Heart right ventricle (tissue), 16 donors: Measurements from ENCODE around the gene ITGBL1. TPM values are rescaled to one million over a fixed set of nuclear protein-coding genes. Genes with fewer than 3 reads are reported as not detected.

Experiments used
- ATAC-seq, 8 donors: fragments of 200-7000 bp; cut with Tn5 transposase; one replicate each; pipeline ENCODE4 v1.9.1; 2020; ENCODE audit warnings: mild to moderate bottlenecking in 8 of 8, moderate library complexity in 8 of 8, moderate number of reproducible peaks in 1 of 8
- DNase-seq, 2 donors: peaks; one replicate each; pipeline ENCODE4 v3.0.0-alpha.2; 2020
- H3K27ac ChIP-seq, 10 donors: fragments of 200-600 bp; sonication (generic) in 2 of 10; one replicate each; pipeline versions ENCODE4 v1.5.0 to v1.8.0; 2020 to 2022; ENCODE audit warnings: mild to moderate bottlenecking in 3 of 10
- H3K27me3 ChIP-seq, 7 donors: fragments of 200-600 bp; one replicate each; pipeline ENCODE4 v1.8.0; 2021 to 2022; ENCODE audit warnings: mild to moderate bottlenecking in 2 of 7
- H3K36me3 ChIP-seq, 9 donors: fragments of 200-600 bp; sonication (generic) in 1 of 9; one replicate each; pipeline versions ENCODE4 v1.5.0 to v1.8.0; 2020 to 2022; ENCODE audit warnings: mild to moderate bottlenecking in 2 of 9
- H3K4me1 ChIP-seq, 9 donors: fragments of 200-600 bp; sonication (generic) in 1 of 9; one replicate each; pipeline versions ENCODE4 v1.5.0 to v1.8.0; 2020 to 2022; ENCODE audit warnings: mild to moderate bottlenecking in 4 of 9
- H3K4me3 ChIP-seq, 10 donors: fragments of 200-600 bp; sonication (generic) in 2 of 10; one replicate each; pipeline versions ENCODE4 v1.5.0 to v1.8.0; 2020 to 2022; ENCODE audit warnings: mild to moderate bottlenecking in 7 of 10, moderate library complexity in 2 of 10
- H3K9me3 ChIP-seq, 11 donors: fragments of 200-600 bp in 10 of 11; sonication (generic) in 2 of 11; one replicate each; pipeline versions ENCODE4 v1.5.0 to v1.8.0; 2013 to 2022; ENCODE audit warnings: mild to moderate bottlenecking in 2 of 11, control low read depth in 1 of 11, moderate library complexity in 1 of 11
- CTCF ChIP-seq, 9 donors: fragments of 200-600 bp; sonication (generic) in 2 of 9; IDR thresholded peaks; one replicate each; pipeline versions ENCODE4 v1.5.0 to v1.8.0; 2021 to 2022; ENCODE audit warnings: antibody characterized with exemption in 9 of 9, mild to moderate bottlenecking in 5 of 9, moderate library complexity in 1 of 9
- WGBS, 2 donors: extraction: QIAGEN DNeasy Blood & Tissue Kit; methylation state at CpG; one replicate each; pipeline ENCODE4 v1.1.7; 2013; ENCODE audit warnings: inconsistent platforms in 1 of 2; 5-methylcytosine and 5-hydroxymethylcytosine counted together
- intact Hi-C, 10 donors: fragments of 100-400 bp; cut with DNase I; formaldehyde crosslinking; loops; one replicate each; pipeline versions ENCODE4 v1.11.1 to v1.14.2; 2022
- polyA plus RNA-seq, 2 donors: library from polyadenylated mRNA; stranded (reverse); fragments of 200-250 nt; gene quantifications; one replicate each; pipeline ENCODE4 v1.2.3, GENCODE V29; 2013
- total RNA-seq, 10 donors: library from RNA; stranded (reverse); fragmentation: NEBNext Ultra II Directional in 3 of 10; extraction: Animal tissue kit (Norgen Biotek cat#: 25700) in 3 of 10; gene quantifications; one replicate each; pipeline versions ENCODE4 v1.2.1 to v1.2.4, GENCODE V29; 2021 to 2023
- donor health status: Arrhythmogenic right ventricular cardiomyopathy.
- donor health status: ischemic (EF 13 %, LVEDD 7.1; RV severe dilation, severe dysfunction).
- donor health status: healthy with polysubstance abuse.
- donor health status: DM: no; HTN: yes; CAD: no.
- donor health status: DM: no; HTN: no; CAD: no.
- donor health status: ischemic (EF 25% LVEDD 6.9; RV normal size, moderate dysfunction).
- donor health status: ischemic (EF 25% LVEDD 5.7; RV mildly dilated, moderate dysfunction).
- donor health status: healthy.
- donor health status: DM: yes; HTN: yes; CAD: no.
- donor health status: Ischemic cardiomyopathy.
- donor health status: ischemic (EF 35%, LVEDD 5.7; RV mildly dilated, moderate dysfunction).
- donor health status: nonischemic (EF 11% LVEDD 7.7; RV severe dilation, severe dysfunction).
- donor health status: DM: yes; HTN: yes; CAD: no.
- donor health status: PGD.
- donor health status: ischemic (EF 29% LVEDD 5.4; RV normal size, mild dysfunction).
- donor health status: nonischemic (EF 23%, LVEDD 6.1; RV moderate dilation, normal function).

The ITGBL1 gene
- total and polyA plus RNA-seq, 12 donors: 0.78 to 11.9 (median 4.3) TPM

- Histone ChIP-seq H3K36me3 (no peaks in the 10 kb centered on the region), H3K27ac (no peak overlapping the region), H3K27me3 (no peaks in the 10 kb centered on the region), H3K4me1 (no peaks in the 10 kb centered on the region), H3K9me3 (no peaks in the 10 kb centered on the region), H3K4me3 (no peak overlapping the region)
- intact Hi-C loops: no loop called here
- WGBS, 2 donors: 73% methylated on average over 3 of the region's 3 CpGs
- DNase-seq: no peak
- no peak for TF ChIP-seq CTCF (IDR thresholded peaks at IDR 0.05)
- no peak for ATAC-seq
Measured at GRCh38 chr13:101730420-101731000, 278.0 kb downstream of the ITGBL1 start.

- no peak for ATAC-seq
- no peak overlapping the region for H3K4me3 ChIP-seq
- intact Hi-C loops: no loop called here
Measured at GRCh38 chr13:101736566-101736965, 284.1 kb downstream of the ITGBL1 start.

GRCh38 chr13:101738336-101738735, 285.9 kb downstream of the ITGBL1 start:
- TF ChIP-seq CTCF (IDR thresholded peaks at IDR 0.05): no peak
- intact Hi-C loops: no loop called here
- H3K27me3 ChIP-seq: no peaks in the 10 kb centered on the region
- no peak for DNase-seq
- no peak overlapping the region for H3K4me3 ChIP-seq
- no peak overlapping the region for H3K27ac ChIP-seq
- H3K36me3 ChIP-seq: no peaks in the 10 kb centered on the region
- no peaks in the 10 kb centered on the region for H3K9me3 ChIP-seq
- H3K4me1 ChIP-seq: no peaks in the 10 kb centered on the region
- ATAC-seq: no peak
- WGBS, 2 donors: 80 to 89% methylated on average over 2 of the region's 2 CpGs

More at GRCh38 chr13:101736566-101736965, 284.1 kb downstream of the ITGBL1 start:
- 61 to 63% methylated on average over 3 of the region's 3 CpGs for WGBS, 2 donors
- Histone ChIP-seq H3K27me3 (no peaks in the 10 kb centered on the region), H3K9me3 (no peaks in the 10 kb centered on the region), H3K36me3 (no peaks in the 10 kb centered on the region), H3K4me1 (no peaks in the 10 kb centered on the region), H3K27ac (no peak overlapping the region)
- DNase-seq: no peak
- TF ChIP-seq CTCF (IDR thresholded peaks at IDR 0.05): no peak

- H3K27ac ChIP-seq: no peak overlapping the region
- H3K36me3 ChIP-seq: no peaks in the 10 kb centered on the region
- DNase-seq (no peak), ATAC-seq (no peak)
- WGBS, 2 donors: 85 to 86% methylated on average over 9 of the region's 9 CpGs
- intact Hi-C loops: no loop called here
- H3K27me3 ChIP-seq: no peaks in the 10 kb centered on the region
- H3K9me3 ChIP-seq: no peaks in the 10 kb centered on the region
- no peak overlapping the region for H3K4me3 ChIP-seq
- H3K4me1 ChIP-seq: no peaks in the 10 kb centered on the region
- TF ChIP-seq CTCF (IDR thresholded peaks at IDR 0.05): no peak
Measured at GRCh38 chr13:101739382-101740178, 287.1 kb downstream of the ITGBL1 start.
